ELR (cell line): ENCODE data around the gene ARHGEF38.
"Not testable (repeated sequence)": the region's sequence is repeated elsewhere in the genome, so short reads cannot be mapped to it uniquely, and the experiment has no call there.

Experiments used
- DNase-seq: peaks from one replicate; pipeline ENCODE4 v3.0.0-alpha.2; 2015; ENCODE audit warnings: low read depth

The ARHGEF38 gene

GRCh38 chr4:105652286-105652888 is 100.0 kb downstream of the ARHGEF38 start:
- DNase-seq: no peak

- DNase-seq: no peak
Observed at GRCh38 chr4:105657117-105657765, 104.8 kb downstream of the ARHGEF38 start.

DNA sequence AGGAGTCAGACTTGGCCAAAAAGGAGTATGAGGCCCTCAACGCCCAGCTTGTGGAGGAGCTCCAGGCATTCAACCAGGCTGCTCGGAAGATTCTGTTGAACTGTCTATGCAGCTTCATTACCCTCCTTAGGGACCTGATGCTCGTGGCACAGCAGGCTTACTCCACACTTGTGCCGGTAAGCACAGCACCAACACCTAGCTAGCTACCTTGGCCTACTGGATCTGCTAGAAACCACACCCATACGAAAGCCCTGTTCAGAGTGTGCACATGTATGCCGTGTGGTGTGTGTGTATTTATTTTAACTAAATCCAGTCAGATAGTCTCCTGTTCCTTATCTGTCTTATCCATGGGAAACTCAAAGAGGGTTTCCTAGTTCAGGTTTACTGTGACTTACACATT is 106.8 kb downstream of the ARHGEF38 start:
- DNase-seq: no peak

DNA sequence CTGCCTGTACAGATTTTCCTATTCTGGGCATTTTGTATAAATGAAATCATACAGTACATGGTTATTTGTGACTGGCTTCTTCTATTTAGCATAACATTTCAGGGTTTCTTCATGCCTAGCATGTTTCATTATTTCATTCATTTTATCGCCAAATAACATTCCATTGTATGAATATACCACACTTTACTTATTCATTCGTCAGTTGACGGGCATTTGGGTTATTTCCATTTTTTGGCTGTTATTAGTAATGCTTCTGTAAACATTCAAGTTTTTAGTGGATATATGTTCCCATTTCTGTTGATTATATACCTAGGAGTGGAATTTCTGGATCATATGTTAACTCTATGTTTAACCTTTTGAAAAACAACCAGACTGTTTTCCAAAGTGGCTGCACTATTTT is 108.6 kb downstream of the ARHGEF38 start:
- no peak for DNase-seq

DNA sequence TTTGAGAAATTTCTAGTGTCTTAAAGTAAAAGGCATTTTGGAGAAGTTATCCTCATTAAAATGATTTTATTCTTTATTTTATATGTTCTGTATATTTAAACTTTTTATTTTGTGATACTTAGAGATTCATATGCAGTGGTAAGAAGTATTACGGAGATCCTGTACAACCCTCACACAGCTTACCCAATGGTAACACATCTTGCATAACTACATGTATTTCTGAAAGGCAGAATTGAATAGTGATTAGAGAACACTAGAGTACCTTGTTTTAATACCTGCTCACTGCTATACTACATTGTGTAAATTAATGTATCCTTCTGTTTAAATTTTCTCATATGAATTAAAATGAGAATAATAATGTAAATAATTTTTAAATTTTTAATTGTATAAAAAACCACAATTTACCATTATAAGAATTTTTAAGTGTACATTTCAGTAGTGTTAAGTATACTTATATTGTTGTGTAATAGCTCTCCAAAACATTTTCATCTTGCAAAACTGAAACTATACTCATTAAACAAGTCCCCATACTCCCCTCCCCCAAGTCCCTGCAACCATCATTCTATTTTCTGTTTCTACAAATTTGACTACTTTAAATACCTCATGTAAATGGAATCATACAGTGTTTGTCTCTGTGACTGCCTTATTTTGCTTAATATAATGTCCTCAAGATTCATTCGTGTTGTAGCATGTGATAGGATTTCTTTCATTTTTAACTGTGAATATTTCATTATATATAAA is 110.7 kb downstream of the ARHGEF38 start:
- no peak for DNase-seq

- DNase-seq: peak; percentile 47
Observed at GRCh38 chr4:105666693-105667092, 114.3 kb downstream of the ARHGEF38 start.

GRCh38 chr4:105670684-105671083 is 118.3 kb downstream of the ARHGEF38 start:
- no peak for DNase-seq

DNA sequence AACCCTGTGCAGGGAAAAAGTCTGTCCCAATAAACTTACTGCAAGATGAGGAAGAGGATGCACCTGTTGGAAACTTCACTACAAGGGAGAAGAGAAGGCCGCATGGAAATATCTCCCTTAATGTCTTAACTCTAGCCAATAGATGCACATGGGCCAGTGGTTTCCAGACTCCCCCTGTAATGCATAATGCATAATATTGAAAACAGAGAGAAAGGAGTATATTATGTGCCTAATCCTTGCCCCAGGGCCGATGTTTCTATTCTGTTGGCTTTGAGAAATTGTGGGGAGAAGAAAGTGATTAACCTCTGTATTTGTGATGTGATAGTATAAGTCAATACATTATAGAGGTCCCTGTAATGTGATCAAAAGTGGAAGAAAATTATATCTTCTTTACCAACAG is 118.9 kb downstream of the ARHGEF38 start:
- no peak for DNase-seq

- DNase-seq: no peak
Observed at GRCh38 chr4:105674011-105674410, 121.6 kb downstream of the ARHGEF38 start.

GRCh38 chr4:105677709-105678108 is 125.3 kb downstream of the ARHGEF38 start:
- no peak for DNase-seq

GRCh38 chr4:105679186-105679585 is 126.8 kb downstream of the ARHGEF38 start:
- no peak for DNase-seq

GRCh38 chr4:105683038-105683437 is 130.6 kb downstream of the ARHGEF38 start:
- DNase-seq: no peak

DNA sequence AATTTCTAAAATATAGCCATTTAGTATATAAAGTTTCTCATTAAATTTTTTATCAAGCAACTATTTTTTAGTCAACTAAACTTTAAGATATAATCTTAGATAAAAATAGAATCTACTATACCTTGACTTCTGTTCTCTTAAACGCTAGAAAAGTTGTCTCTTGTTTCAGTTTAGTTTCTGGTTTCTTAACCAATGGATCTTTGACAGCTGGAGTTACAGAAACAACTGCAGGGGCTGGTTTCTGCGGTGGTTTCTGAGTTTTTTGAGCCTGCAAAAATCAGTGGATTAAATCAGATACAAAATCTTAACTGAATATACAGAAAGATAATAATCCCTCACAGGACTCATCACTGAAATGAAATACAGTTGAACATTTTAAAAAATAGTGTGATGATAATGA is 134.2 kb downstream of the ARHGEF38 start:
- DNase-seq: no peak

DNA sequence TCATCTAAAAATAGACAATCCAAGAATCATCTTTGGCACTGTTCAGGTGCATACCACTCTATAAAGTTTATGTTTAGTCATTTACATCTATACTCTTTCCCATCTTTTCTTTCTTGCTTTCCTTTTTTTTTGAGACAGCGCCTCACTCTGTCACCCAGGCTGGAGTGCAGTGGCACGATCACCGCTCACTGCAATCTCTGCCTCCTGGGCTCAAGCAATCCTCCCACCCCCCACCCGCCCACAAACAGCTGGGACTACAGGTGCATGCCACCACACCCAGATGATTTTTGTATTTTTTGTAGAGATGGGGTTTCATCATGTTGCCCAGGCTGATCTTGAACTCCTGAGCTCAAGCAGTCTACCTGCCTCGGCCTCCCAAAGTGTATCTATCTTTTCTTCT is 142.4 kb downstream of the ARHGEF38 start:
- DNase-seq: not testable (repeated sequence)

DNA sequence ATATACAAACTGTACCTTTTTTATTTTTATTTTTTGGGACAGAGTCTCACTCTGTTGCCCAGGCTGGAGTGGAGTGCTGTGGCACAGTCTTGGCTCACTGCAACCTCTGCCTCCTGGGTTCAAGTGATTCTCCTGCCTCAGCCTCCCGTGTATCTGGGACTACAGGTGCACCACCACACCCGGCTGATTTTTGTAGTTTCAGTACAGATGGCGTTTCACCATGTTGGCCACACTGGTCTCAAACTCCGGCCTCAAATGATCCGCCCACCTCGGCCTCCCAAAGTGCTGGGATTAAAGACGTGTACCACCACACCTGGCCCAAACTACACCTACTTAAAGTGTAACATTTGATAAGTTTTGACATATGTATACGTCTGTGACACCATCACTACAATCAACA is 143.4 kb downstream of the ARHGEF38 start:
- not testable (repeated sequence) for DNase-seq

DNA sequence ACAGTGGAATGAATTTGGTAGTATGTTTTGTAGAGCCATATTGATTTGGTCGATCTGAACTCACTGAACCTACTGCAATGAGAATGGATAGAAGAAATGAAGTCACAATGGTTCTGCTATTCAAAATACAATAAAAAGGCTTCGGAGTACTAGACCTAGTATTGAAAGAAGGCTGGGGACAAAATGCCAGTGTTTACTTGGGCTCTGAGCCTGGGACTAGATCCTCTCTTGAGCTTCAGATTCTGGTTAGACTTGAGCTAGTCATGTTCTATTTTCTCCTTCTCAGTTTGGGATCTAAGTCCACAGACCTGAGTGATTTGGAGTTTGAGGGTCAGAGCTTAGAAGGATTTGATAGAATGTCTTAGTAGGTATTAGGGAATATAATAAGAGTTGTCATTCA is 146.2 kb downstream of the ARHGEF38 start:
- no peak for DNase-seq

- no peak for DNase-seq
Observed at GRCh38 chr4:105707782-105708180, 155.4 kb downstream of the ARHGEF38 start.

- DNase-seq: peak; percentile 94
Observed at GRCh38 chr4:105708181-105709080, 156.0 kb downstream of the ARHGEF38 start, which contains the start of the genes GSTCD and INTS12. Gene GSTCD (plus strand): TSS chr4:105708784. CDS start chr4:105717614, 8,830 bp downstream. Gene INTS12 (minus strand): TSS chr4:105708689. CDS start chr4:105700005, 8,684 bp downstream.

- peak; percentile 51 for DNase-seq
Observed at GRCh38 chr4:105709081-105709450, 156.6 kb downstream of the ARHGEF38 start.

DNA sequence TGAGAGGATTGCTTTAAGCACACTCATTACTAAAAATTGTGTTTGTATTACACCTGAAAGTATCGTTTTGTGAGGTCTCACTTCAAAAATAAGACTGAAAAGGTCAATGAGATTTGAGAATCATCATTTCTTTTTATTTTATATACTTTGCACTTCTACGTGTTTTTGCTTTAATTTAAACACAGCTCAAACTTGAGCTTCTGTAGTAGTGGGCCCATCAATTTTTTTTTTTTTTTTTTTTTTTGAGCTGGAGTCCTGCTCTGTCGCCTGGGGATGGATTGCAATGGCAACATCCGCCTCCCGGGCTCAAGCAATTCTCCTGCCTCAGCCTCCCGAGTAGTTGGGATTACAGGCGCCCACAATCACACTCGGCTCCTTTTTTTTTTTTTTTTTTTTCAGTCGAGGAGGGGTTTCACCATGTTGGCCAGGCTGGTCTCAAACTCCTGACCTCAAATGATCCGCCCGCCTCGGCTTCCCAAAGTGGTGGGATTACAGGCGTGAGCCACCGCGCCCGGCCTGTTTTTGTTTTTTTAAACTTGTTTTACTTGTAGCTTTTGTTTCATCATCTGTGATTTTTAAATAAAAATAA is 157.7 kb downstream of the ARHGEF38 start:
- DNase-seq: no peak

DNA sequence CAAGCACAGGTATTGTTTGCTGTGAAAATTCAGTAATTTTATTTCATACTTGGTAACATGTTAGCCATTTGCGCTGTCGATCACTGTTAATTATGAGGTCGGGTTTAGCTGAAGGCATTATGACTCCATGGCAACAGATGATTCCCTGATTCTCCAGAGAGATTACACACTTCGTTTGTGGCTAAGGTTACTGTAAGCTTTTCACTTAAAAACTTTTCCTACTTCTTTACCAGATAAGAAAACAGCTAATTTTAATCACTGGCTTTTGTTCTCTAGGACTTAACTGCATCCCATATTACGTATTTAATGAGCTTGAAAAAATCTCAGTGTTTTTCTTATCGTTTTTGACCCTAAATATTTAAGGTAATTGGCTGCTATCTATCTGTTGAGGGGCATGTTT is 158.3 kb downstream of the ARHGEF38 start:
- no peak for DNase-seq

DNA sequence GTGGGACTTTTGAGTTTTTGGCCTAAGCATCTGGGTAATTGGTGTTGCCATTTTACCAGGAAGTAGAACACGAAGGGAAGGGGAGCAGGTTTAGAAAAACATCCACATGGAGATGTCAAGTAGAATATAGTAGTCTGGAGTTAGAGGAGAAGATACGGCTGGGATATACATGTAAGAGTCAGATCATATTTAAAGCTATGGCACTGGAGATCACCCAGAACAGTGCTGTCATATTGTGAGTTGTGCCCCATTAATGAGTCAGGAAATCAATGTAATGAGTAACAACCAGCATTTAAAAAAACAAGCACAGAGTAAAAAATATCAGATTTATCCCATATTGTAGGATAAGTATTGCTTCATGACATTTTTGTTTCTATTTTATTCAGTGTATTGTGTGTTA is 160.3 kb downstream of the ARHGEF38 start:
- DNase-seq: peak; percentile 45
